Activated T-helper 1 cell treated with Interleukin-2 at 50 U/mL for 16 hours (primary cell): ENCODE results near the gene BPIFB1.

Experiments used
- DNase-seq: peaks from one replicate; pipeline ENCODE4 v3.0.0-alpha.2; 2020; ENCODE audit warnings: low read depth

The BPIFB1 gene

DNA sequence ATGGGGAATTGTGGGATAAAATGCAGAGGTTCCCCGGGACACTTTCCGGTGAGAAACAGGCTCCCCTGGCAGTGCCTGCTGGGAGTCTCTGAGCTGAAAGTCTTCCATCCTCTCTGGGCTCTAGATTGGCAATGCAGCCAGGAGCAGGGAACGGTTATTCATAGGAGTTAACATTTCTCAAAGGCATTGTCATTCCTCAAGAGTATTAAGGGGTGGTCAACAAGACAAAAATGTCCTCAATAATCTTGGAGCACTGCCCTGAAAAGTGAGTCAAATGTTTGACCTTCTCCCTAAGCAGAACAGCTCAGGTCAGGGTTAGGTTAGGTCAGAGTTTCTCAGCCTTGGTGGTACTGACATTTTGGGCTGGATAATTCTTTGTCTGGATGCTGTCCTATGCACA lies 13.2 kb downstream of the BPIFB1 start:
- no peak for DNase-seq

DNA sequence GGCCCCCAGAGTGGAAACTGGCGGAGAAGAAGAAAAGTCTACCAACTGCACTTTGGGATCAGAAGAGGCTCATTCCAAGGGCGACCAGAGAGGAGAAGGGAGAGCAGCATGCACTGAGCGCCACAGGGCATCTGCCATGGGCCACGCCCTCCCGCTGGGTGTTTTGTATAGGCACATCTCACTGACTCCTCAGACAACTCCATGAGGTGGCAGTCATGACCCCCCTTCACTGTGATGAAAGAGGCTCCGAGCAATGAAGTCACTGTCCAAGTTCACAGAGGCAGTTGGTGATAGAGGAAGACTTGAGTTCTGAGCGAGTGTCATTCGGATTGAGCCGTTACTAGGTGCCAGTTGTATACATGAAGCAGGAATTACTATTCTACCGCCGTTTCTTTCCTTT lies 15.4 kb downstream of the BPIFB1 start:
- DNase-seq = no peak

GRCh38 chr20:33299111-33299603 lies 16.1 kb downstream of the BPIFB1 start:
- peak; percentile 54 for DNase-seq

GRCh38 chr20:33301192-33301930 lies 18.3 kb downstream of the BPIFB1 start:
- DNase-seq = no peak

- no peak for DNase-seq
These were observed 20.6 kb downstream of the BPIFB1 start for GRCh38 chr20:33303595-33303994.

DNA sequence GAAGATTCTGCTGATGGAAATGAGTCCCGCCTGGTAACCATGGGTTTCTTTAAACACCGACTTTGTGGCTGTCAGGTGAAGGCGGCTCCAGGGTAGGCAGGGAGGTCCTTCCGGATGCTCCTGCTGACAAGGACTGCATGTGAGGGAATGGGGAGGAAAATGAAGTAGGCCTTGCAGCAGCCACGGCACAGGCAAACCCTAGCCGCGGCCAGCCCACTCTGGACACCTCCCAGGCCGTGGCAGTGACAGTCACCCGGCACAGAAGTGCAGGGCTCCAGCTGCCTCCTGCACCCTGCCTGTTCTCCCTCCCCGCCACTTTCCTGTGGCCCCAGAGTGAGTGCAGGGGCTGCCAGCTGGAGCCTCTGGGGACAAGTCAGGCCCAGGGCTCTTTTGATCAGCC lies 21.0 kb downstream of the BPIFB1 start:
- no peak for DNase-seq

DNA sequence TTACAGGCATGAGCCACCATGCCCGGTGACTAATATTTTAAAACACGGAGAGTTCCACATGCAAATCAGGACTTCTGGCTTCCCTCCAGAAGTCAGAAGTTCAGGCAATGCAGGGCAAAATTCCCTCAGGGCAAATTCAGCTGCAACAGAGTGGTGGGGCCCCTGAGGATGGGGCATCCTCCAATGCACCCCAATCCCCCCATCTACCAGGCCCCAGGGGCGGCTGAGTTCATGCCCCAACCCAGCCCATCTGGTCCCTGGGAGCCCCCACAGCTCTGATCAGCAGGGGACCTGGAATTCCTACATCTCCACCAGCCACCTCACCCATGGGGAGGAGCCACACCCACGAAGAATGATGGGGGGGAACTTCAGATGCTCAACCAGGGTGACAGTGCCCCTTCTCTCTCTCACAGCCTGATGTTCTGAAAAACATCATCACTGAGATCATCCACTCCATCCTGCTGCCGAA lies 22.6 kb downstream of the BPIFB1 start:
- no peak for DNase-seq

DNA sequence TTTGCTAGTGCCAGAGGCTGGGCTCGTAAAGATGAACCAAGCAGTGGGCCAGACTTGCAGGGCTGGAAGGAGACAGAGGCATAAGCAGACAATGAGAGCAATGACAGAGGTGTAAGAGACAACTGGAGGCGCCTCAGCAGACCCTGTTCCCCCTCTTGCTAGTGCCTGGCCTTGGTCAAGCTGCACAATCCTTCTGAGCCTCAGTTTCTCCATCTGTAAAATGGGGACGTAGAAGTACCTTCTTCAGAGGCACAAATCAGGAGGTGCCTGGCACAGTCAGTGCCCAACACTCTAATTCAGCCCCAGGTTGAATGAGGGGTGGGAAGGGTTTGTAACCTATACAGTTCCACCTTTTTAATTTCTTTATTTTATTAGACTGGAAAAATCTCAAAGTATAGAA lies 23.2 kb downstream of the BPIFB1 start:
- DNase-seq = no peak

DNA sequence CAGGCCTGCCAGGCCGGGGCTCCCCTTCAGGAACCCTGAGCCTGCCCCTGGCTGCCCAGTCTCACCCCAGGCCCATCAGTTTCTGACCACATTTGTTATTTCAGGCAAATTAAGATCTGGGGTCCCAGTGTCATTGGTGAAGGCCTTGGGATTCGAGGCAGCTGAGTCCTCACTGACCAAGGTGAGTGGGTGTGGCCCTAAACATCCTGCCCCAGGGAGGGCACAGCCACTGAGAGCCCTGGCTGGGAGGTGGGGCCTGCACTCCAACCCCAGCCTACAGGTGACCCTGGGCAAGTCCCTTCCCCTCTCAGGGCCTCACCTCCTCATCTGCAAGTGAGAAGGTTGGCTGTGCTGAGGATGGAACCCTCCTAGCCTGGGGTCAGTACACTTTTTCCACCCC lies 23.8 kb downstream of the BPIFB1 start:
- no peak for DNase-seq

GRCh38 chr20:33308668-33309067 lies 25.7 kb downstream of the BPIFB1 start:
- no peak for DNase-seq

DNA sequence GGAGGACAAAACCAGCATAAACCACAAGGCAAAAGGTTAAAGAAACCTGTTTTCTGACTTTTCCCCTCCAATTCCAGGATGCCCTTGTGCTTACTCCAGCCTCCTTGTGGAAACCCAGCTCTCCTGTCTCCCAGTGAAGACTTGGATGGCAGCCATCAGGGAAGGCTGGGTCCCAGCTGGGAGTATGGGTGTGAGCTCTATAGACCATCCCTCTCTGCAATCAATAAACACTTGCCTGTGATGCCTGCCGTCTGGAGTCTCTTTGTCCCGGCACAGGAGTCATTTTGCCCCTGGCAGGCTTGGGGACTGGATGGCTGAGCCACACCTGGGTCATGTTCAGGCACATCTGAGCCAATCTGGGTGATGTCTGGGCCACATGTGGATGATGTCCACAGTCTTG lies 26.6 kb downstream of the BPIFB1 start:
- DNase-seq = no peak

DNA sequence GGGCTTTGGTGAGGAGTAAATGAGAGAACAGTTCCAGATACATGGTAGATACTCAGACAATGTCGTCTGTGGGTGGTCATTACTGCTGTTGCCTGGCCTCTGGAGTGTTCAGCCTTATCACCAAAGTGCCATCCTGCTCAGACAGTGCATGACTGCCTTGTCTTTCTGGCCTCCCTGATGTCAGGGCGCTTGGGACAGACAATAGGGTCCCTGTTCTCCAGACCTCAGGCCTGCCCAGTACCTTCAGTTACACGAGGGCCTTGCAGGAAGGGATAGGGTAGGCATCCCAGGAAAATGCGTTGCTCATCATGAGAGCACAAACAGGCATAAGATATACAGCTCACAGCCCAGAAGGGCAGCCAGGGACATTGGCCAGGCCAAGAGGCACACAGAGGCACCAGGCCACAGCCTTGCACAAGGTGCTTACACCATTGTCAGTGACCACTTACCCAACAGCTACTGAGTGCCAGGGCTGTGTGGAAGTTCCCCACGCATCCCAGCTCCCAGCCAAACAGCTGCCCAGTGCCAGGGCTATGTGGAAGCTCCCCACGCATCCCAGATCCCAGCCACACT lies 27.4 kb downstream of the BPIFB1 start:
- no peak for DNase-seq

GRCh38 chr20:33311011-33311410 lies 28.0 kb downstream of the BPIFB1 start:
- no peak for DNase-seq

DNA sequence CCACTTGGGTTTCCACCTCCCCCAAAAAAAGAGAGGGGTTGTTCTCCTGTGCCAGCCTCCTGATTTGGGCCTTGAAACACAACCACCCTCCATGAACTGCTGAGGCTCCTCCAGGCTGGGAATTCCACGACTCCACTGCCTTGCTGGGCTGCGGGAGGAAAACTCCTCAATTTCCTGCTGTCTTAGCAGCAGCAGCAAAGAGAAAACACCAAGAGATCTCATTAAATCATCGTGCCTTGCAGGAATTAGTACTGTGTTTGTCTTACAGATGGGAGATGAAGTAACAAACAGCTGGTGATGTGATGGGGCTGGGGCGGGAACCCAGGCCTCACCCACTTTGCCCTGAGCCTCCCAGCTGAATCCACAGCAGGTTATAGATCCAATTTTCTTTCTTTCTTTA lies 29.0 kb downstream of the BPIFB1 start:
- DNase-seq = no peak

DNA sequence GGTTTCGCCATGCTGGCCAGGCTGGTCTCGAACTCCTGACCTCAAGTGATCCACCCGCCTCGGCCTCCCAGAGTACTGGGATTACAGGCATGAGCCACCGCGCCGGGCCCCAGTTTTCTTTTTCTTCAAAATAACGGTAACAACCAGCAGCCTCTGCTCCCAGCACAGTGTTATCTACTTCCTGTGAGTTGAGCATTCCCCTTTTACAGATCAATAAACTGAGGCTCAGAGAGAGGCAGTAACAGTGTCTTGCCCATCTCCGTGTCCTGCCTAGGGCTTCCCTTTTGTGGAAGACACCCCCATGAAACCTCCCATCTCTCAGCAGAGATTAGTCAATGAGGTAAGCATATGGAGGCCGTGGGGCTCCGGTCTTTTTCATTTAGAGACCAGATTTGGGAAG lies 29.6 kb downstream of the BPIFB1 start:
- no peak for DNase-seq

- DNase-seq = no peak
These were observed 30.8 kb downstream of the BPIFB1 start for GRCh38 chr20:33313686-33314314.

- no peak for DNase-seq
These were observed 33.3 kb downstream of the BPIFB1 start for GRCh38 chr20:33316343-33316742.

DNA sequence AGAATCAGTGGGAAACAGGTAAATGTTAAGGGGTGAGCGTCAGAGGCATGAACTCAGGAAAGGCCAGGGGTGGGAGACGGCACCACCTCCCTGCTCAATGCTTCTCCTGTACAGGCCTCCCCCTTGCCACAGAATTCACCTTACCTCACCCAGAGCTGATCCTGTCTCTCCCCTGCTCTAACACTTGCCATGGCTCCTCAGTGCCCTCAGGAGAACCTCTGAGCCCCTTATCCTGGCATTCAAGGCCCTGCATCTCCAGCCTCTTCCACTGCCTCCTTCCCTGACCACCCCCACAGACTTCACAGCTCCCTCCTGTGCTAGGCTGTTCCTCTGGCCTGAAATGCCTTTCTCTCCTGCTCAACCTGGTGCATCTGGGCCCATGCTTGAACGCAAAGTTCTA lies 33.9 kb downstream of the BPIFB1 start:
- DNase-seq = no peak

DNA sequence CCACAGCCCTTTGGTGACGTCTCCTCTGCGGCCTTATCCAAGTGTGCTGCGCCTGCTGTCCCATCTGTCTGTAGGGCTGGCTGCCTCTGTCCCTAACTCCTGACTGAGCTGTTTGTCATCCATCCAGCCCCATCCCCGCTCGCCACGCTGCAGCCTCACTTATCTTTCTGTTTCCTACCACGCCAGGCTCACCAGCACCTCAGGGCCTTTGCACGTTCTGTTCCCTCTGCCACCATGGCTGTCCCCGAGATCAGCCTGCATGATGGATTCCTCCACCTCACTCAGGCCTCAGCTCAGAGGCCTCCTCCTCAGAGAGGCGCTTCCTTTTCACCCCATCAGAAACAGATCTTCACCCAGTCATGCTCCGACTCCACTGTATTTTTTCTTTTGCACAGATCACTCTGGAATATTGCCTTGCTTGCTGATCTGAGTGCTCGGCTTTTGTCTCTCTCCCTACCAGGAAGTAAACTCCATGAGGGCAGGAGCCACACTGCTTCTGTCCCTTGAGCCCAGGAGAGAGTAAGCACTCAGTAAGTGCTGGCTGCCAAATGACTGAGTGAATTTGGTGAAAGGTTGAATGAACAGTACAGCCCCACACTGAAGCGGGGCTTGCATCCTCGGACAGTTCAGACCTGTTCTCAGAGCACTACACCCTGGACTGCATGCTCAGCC lies 34.5 kb downstream of the BPIFB1 start:
- no peak for DNase-seq

DNA sequence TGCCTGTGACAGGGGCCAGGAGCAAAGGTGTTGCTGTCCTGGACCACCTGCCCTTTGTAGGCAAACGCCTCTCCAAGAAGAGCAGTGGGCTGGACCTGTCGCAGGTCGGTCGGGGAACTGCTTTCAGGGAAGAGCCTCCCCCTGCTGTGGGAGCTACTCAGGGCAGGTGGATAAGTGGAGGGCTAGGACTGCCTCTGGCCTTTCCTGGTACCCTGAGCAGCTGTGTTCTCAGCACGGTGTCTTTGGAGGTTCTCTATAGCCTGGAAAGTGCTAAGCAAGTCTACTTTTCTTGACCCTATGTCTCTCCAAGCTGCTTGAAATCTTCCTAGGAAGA lies 35.0 kb downstream of the BPIFB1 start:
- DNase-seq = no peak

DNA sequence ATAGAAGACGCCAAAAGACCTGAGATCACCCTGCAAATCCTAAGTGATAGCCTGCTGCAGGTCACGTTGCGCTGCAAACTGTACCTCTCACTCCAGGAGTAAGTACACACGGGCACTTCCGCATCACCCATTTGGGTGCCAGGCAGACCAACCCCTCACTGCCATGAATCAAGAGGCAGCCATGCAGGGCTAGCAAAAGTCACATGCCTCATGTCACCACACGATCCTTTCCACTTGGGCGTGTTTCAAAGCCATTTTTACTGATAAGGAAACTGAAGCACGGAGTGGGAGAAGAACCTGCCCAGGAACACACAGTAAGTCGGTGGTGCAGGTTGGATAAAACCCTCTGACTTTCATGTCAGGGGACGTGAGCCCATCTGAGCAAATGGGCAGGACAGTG lies 37.0 kb downstream of the BPIFB1 start:
- DNase-seq = no peak

- no peak for DNase-seq
These were observed 39.4 kb downstream of the BPIFB1 start for GRCh38 chr20:33322456-33322855.

DNA sequence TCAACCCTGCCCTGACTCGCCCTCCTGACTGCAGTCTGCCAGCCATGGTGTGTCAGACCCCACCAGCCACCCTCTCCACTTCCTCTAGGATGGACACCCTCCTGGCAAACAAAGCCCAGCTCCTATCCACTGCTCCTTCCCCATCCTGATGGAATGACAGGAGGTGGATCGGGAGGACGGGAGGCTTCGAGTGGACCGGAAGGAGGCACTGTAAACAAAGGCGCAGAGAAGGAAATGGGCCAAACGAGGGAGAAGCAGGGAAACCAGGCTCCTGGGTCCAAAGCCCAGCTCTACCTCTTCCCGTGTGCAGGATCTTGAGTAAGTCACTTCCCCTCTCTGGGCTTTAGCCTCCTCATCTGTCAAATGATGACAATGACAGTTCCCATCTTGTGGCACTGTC lies 40.2 kb downstream of the BPIFB1 start:
- DNase-seq = no peak
